Anterior cingulate cortex (tissue), 58 donors: ENCODE results near the gene KRTAP5-2.
A peak's percentile ranks its signal among the peaks of the same experiment; 100 is the strongest.

Source experiments
- DNase-seq, 58 donors: peaks; one replicate each; lab custom pipeline; 2025; lab: John Stamatoyannopoulos, UW

KRTAP5-2 gene

GRCh38 chr11:1558775-1559110, 39.4 kb downstream of the KRTAP5-2 start:
- no peak for DNase-seq

DNA sequence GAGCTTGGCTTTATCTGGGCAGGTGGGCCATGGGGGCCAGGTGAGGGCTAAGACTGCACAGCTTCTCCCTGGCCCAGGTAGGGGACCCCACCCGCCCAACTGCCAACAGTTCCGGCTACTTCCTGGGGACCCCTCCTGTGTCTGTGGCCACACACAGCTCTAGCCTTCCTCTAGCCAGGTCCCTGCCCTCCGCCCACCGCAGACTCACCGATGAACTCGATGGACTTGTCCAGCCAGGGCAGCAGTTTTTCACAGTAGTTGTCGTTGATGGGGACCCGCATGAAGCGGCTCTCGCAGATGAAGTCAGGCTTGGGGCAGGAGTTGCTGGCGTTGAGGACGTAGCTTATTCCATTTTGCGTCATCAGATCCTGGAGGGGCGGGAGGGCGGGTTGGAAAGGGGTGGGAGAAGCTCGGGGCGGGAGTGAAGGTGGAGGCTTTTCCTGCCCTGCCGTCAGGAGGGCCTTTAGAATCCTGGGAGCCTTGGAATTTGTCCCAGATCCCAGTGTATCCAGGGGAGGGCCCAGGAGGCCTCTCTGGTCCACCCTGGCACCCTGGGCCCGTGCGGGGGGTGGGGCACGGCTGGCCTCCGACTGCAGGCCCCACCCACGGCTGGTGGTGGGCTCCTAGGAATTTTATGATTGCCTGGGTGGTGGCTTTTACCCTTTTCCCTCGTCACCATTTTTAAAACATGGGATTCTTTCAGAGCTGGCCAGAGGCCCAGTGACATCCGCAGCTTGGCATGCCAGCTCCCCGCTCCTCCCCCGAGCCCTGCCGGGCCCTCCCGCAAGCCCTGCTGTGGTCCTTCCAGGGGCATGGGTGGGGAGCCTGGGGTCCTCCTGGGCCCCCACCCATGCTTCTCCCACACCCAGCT, 40.0 kb downstream of the KRTAP5-2 start:
- DNase-seq: peak in 7 of 58 donors; percentile 19 to 59 (median 33)

GRCh38 chr11:1557051-1557884, 40.8 kb downstream of the KRTAP5-2 start:
- no peak for DNase-seq

DNA sequence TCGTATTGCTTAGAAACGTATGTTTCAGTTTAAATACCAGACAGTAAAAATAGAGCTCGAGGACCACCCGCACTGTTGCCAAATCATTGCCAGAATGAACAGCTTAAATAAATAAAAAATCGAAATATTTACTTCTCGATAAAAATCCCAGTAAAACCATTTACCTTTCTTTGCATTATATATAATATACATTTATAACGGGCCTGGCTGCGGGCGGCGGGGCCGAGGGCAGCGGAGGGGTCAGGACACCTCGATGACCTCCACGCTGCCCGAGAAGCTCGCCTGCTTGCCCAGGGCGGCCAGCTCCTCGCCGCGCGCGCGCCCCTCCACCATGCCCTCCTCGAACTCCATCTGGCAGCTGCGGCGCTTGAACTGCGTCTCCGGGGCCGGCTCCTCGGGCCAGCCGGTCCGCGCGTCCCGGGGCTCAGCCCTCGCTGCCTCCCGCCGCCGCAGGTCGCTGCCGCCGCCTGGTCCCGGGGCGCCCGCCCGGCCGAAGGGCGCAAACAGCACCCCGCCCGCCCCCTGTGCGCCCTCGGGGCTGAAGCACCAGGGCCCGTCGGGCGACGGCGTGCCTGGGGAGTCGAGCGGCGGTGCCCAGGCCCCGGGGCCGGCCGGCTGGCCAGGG, 41.7 kb downstream of the KRTAP5-2 start:
- no peak for DNase-seq

- DNase-seq: no peak
These were observed 42.4 kb downstream of the KRTAP5-2 start for GRCh38 chr11:1555713-1556153.

- no peak for DNase-seq
These were observed 42.9 kb downstream of the KRTAP5-2 start for GRCh38 chr11:1554981-1555712.

DNA sequence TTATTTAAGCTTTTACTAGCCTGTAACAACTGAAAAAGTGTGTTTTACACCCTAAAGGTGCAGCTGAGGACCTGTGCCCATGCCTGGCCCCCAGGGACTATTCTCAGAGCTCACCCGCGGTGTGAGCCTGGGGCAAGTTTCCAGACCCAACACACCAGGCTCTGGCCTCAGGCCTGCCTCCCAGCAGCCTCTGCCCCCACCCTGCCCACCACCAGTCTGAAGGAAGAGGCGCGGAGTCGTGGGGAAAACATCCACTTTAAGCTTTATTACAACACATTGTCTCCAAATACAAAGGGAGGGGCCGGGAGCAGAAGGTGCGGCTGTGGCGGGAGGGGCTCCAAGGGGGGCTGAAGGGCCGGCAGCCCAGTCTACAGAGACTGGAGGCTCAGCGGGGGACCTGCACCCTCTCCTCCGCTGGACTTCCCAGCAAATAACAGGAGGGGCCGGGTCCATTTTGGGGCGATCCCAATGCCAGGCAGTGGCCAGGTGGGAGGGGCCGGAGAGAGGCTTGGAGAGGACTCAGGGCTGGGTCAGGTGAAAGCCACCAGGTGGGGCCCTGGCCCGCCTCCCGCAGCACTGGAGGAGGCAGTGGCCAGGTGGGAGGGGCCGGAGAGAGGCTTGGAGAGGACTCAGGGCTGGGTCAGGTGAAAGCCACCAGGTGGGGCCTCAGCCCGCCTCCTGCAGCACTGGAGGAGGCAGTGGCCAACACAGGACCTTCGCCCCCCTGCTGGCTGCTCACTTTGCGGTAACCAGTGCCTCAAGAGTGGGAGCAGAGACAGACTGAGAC, 44.1 kb downstream of the KRTAP5-2 start:
- DNase-seq: no peak

DNA sequence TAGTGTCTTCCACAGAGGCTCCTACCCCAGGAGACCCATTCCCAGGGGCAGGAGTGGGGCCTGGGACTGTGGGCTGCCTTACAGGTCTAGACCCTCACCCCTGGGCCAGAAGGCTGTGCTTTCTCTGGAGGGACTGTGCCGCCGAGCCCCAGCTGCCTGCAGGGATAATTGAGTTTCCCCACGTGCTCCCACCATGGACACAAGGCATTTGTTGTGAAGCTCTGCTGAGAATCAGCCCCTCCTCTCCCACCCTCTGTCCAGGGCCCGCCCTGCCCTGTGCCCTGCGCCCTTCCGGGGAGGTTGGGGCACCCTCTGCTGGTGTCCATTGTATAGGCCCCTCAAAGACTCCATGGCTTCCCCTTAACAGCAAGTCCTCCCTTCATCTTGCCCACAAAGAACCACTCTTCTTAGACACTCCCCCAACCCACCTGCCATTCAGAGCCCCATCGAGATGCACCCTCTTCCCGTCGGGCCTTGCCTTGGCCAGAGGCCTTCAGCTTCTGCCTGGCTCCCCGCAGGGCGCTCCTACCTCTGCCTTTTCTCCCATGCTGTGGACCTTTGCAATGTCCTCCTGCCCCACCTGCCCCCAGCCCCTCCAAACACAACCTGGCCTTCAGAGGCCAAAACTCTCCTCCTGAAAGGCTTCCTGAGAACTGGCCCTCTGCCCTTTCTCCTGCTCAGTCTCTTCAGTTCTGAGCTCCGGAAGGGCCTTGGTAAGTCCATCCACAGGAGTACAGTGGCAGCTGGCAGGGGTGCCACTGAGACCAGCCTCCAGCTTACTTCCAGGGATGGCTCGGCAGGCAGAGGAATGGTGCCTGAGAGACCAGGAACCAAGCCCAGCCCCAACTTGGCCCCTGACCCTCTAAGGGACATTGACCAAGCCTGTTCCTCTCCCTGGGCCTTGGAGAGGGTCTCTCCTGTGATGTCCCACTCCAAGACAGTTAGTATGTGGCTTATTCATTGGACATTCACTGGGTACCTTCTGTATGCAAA, 48.5 kb downstream of the KRTAP5-2 start:
- DNase-seq: peak in 28 of 58 donors; percentile 19 to 81 (median 48)

- peak in 27 of 58 donors; percentile 19 to 84 (median 53) for DNase-seq
These were observed 49.6 kb downstream of the KRTAP5-2 start for GRCh38 chr11:1548221-1549070.

- no peak for DNase-seq
These were observed 50.5 kb downstream of the KRTAP5-2 start for GRCh38 chr11:1547467-1548098.
